HEK293 (cell line): ENCODE measurements around the gene ADCK2.

ENCODE experiments used
- CTCF ChIP-seq: fragments of 450-650 bp; formaldehyde crosslinking; IDR thresholded peaks from 2 replicates; pipeline ENCODE4 v1.5.1; 2016; ENCODE audit warnings: missing biosample characterization, missing genetic modification characterization
- KLF1 ChIP-seq: fragments of 450-650 bp; formaldehyde crosslinking; IDR thresholded peaks from 2 replicates; pipeline ENCODE4 v1.5.1; 2016; ENCODE audit warnings: missing biosample characterization, missing genetic modification characterization
- KLF17 ChIP-seq: fragments of 450-650 bp; formaldehyde crosslinking; IDR thresholded peaks from 2 replicates; pipeline ENCODE4 v1.5.1; 2016; ENCODE audit warnings: missing biosample characterization, missing genetic modification characterization
- PATZ1 ChIP-seq: fragments of 450-650 bp; formaldehyde crosslinking; IDR thresholded peaks from 2 replicates; pipeline ENCODE4 v1.5.1; 2016; ENCODE audit warnings: missing biosample characterization, missing genetic modification characterization
- PBX3 ChIP-seq: sonication (generic); formaldehyde crosslinking; IDR thresholded peaks from 2 replicates; pipeline ENCODE4 v1.8.1; 2022; ENCODE audit warnings: mild to moderate bottlenecking, moderate library complexity, missing genetic modification reagents
- SALL2 ChIP-seq: fragments of 450-650 bp; formaldehyde crosslinking; IDR thresholded peaks from 2 replicates; pipeline ENCODE4 v1.5.0; 2017; ENCODE audit warnings: missing biosample characterization, mild to moderate bottlenecking, missing genetic modification characterization, borderline replicate concordance
- ZBTB6 ChIP-seq: fragments of 450-650 bp; formaldehyde crosslinking; IDR thresholded peaks from 2 replicates; pipeline ENCODE4 v1.5.1; 2017; ENCODE audit warnings: missing biosample characterization, missing genetic modification characterization
- ZBTB7A ChIP-seq: fragments of 450-650 bp; formaldehyde crosslinking; IDR thresholded peaks from 2 replicates; pipeline ENCODE4 v1.5.1; 2016; ENCODE audit warnings: low read depth, missing biosample characterization, missing genetic modification characterization
- ZNF121 ChIP-seq: fragments of 450-650 bp; formaldehyde crosslinking; IDR thresholded peaks from 2 replicates; pipeline ENCODE4 v1.5.1; 2016; ENCODE audit warnings: missing biosample characterization, missing genetic modification characterization
- ZNF140 ChIP-seq: fragments of 450-650 bp; formaldehyde crosslinking; IDR thresholded peaks from 2 replicates; pipeline ENCODE4 v1.5.1; 2016; ENCODE audit warnings: missing biosample characterization, missing genetic modification characterization
- ZNF274 ChIP-seq, 2 experiments: fragments of 200-500 bp in 1 of 2; fragments of 450-650 bp in 1 of 2; sonication (Bioruptor generic) in 1 of 2; formaldehyde crosslinking in 1 of 2; IDR thresholded peaks; 2 replicates each; pipeline versions ENCODE4 v1.5.1 to v1.6.1; 2014 to 2016; ENCODE audit warnings: borderline replicate concordance in 1 of 2, inconsistent platforms in 1 of 2, low read length in 1 of 2, missing biosample characterization in 1 of 2, missing genetic modification characterization in 1 of 2
- ZNF76 ChIP-seq: fragments of 450-650 bp; formaldehyde crosslinking; IDR thresholded peaks from 2 replicates; pipeline ENCODE4; 2016; ENCODE audit warnings: low read depth, missing biosample characterization, missing genetic modification characterization, borderline replicate concordance
- ZNF776 ChIP-seq: fragments of 450-650 bp; formaldehyde crosslinking; IDR thresholded peaks from 2 replicates; pipeline ENCODE4 v1.5.0; 2017; ENCODE audit warnings: missing biosample characterization, missing genetic modification characterization, borderline replicate concordance
- ZNF843 ChIP-seq: fragments of 450-650 bp; formaldehyde crosslinking; IDR thresholded peaks from 2 replicates; pipeline ENCODE4 v1.5.1; 2016; ENCODE audit warnings: missing biosample characterization, missing genetic modification characterization

DNA sequence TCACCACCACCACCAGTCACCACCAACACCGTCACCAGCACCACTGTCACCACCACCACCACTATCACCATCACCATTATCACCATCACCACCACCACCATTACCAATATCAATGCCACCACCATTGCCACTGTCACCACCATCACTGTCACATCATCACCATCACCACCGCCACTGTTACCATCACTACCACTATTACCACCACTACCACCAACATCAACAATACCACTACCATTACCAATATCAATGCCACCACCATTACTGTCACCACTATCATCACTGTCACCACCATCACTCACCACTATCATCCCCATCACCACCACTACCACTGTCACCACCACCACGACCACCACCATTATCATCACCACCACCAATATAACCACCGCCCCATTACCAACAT, 18.1 kb upstream of the ADCK2 start:
- TF ChIP-seq CTCF (tag by site-specific recombination) (no peak), ZBTB7A (tag by site-specific recombination) (no peak), ZNF274 (IDR thresholded peaks at IDR 0.05; ENCODE audit: low read length) (no peak), ZNF274 (tag by site-specific recombination; IDR thresholded peaks at IDR 0.05; ENCODE audit: borderline replicate concordance) (0 out of 2 replicates have a peak, but pooled peaks have one; percentile 42), PBX3 (no peak), ZBTB6 (tag by site-specific recombination) (no peak), ZNF76 (tag by site-specific recombination) (no peak), PATZ1 (tag by site-specific recombination) (no peak), ZNF121 (no peak), ZNF140 (no peak), ZNF776 (tag by site-specific recombination) (no peak), SALL2 (no peak), ZNF843 (tag by site-specific recombination) (no peak), KLF17 (tag by site-specific recombination) (no peak), KLF1 (tag by site-specific recombination) (no peak)
